ENCODE results near the gene LRP2. TPM values are rescaled to one million over a fixed set of nuclear protein-coding genes. Genes with fewer than 3 reads are reported as not detected.

LRP2 gene
- total RNA-seq = under 0.01 TPM in 1 of 2 replicates, not detected in the other

GRCh38 chr2:169362118-169362893 is at the start of gene LRP2:
Gene LRP2 (minus strand): TSS chr2:169362534. CDS start chr2:169362399, 135 bp downstream.

Other genes with a start within 250 kb of the LRP2 start
- gene BBS5, start 117.0 kb upstream of the LRP2 start, total RNA-seq = 7.6 and 10.4 TPM in 2 replicates
- gene KLHL41, start 147.2 kb upstream of the LRP2 start, total RNA-seq = 5.4 and 9.8 TPM in 2 replicates
- gene FASTKD1, start 211.3 kb upstream of the LRP2 start, total RNA-seq = 15.1 and 18.6 TPM in 2 replicates
- 28.9 and 31.9 TPM in 2 replicates for gene PPIG, start 221.8 kb upstream of the LRP2 start, total RNA-seq